ENCODE measurements around the gene ETS2.

ETS2 gene

DNA sequence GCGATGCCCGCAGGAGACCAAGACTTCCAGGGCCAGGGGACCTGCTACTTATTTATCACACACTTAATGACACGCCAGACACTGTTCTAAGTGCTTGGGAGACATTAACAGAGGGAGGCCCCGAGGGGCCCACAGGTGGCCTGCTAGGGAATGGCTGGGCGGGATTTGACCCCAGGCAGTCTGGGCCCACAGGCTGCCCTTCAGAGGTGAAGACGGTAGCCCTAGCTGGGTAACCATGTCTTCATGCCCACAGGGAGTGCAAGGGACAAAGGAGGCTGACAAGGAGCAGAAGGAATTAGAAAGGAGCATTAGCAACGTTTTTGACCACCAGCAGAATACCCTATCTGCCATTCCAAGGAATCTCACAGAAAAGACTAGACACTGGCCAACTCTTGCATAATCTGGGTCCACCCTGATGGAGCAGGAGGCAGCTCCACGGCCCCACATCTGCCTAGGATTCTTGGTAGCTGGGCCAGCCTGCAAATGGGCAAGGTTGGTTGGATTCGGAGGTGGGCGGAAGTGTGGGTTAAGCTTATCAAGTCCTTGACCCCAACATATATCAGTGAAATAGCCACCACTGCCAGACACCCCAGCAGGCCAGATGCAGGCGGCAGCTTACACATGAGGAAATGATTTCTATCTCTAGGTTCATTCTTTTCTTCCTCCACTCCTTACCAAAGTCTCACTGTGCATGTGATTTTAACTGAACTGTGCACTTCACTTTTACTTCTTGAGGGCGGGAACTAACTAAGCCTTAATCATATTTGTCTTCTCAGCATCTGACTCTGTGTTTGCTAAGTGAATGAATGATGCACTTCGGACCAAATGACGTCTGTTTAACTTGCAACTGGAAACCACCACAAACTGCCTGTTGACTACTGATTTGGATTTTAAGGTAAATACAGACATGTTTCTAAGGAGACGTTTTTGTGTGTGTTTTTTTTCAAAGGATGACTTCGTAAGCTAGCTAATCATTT is 3.4 kb upstream of the ETS2 start:
- DNase-seq (ENCODE audit: low spot score) = no peak

DNA sequence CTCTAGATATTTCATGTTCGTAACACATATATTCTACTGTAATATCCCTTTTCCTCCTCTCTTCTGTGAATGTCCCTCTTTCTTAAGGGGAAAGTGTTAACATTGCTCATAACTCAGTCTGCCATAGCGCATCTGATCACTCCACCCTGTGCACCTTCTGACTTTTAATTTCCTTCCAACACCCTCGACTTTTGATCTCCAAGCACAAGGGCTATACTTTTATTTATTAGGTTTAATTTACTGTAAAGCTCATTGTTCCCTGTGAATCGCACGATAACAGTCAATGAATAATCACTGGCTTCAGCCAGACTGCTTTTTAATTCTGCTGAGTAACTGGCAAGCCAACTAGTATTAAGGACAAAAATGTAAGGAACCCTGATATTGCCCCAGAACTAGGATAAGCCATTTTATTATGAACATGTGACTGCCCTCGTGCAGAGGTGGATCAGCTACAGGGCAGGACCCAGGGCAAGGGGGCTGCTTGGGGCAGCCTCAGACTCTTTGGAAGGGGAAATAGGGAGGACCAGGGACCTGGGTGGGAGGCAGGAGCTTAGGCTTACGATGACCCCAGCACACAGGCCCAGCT is 2.6 kb upstream of the ETS2 start:
- no peak for DNase-seq (ENCODE audit: low spot score)

DNA sequence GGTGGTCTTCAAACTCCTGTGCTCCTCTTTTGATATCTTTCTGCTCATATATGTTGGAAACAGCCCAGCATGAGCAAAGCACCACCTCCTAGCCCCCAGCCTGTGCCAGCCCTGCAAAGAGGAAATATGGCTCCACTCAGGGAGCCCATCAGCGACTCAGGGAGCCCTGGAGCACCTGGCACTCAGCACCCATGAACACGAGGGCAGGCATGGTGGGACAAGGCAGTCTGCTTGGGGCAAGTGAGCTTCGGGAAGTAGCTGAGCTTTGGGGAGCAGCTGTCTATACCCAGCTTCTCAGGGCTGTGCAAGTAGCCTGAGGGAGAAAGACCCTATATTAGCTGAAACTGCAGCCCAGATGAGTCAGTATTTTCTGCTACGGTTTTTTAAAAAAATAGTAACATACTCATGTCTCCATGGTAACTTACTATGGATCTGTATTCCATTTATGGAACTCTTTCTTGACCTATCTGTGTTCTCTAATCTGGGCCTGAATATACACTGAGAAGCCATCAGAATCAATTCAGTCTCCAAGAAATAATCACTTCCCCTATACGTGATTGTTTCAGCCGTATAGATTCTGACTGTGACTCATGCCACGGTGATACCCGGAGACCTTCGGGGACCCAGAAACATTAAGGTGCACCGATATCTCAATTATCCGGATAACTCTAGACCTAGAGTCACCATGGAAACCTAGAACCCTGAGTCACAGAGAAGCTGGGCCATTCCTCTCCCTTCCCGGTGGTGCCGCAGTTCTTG is 1.5 kb upstream of the ETS2 start:
- no peak for DNase-seq (ENCODE audit: low spot score)

DNA sequence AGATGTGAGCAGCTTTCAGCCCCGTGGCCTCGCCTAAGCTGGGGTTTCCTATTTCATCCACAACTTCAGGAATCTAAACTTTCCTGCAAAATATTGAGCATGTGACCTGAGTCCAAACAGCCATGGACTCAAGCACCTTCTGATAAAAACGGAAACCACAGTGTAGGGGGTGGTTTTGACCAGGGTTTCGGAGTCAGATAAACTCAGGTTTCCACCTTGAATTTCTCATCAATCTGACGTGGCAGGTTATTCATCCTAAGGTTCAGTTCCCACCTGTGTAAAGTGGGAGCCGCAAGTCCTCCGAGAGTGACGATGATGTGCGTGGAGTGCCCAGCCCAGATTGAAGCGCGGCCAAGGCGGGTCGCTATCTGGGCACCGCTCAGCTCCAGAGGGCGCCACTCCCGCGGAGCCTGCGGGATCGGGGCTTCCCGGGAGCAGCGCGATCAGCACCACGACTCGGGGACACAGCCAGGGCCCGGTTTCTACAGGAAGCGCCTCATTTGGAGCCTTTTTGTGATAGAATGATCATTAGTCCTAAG is 871 bp upstream of the ETS2 start:
- DNase-seq (ENCODE audit: low spot score) = peak; percentile 83

DNA sequence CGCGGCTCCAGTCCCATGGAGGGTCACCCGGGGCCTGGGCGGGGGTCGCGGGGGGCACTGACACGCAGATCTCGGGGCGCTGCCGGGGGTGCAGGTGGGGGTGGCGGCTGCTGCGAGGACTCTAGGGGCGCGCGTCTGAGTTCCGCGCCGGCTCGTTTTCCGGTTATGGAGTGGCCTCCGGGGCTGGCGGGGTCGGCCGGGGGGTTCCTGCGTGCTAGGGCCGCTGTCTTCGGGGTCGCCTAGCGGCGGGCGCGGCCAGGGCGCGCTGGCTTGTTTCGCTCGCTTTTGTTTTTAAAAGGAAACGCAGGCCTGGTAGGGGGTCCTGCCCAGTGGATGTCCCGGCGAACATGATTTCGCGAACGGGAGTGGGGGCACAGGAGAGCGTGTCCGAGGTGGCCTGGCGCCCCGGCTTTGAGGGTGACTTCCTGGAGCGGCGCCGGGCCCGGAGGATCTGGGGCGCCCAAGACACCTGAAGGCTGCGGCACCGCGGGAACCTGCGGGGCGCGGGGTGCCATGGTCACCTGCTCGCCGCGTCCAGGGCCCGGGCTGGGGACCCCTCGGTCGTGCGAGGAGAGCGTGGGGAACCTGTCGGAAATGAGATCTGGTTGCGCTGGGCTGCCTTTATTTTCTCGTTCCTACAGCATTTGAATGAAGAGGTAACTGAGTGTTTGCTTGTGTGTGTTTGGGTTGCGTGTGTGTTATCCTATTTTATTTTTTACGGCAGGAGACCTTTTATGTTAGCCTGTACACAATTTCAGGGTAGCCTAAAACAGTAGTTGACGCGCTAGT is 618 bp downstream of the ETS2 start:
- DNase-seq (ENCODE audit: low spot score) = peak; percentile 31

DNA sequence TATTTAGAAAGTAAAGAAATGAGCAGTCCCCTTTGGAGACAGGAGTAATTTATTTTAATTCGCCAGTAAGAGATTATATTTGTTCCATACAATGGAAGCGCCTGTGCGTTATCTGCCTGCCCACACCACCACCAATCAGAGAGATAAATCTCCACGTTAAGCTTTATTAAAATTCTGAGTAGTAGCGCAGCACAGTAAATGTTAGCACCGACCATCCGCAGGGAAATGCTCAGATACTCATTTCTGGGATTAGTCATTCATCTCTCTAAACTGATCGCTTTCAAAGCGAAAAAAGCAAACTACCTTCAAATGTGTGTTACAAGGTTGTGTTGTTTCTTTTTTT is 1.2 kb downstream of the ETS2 start:
- DNase-seq (ENCODE audit: low spot score) = no peak

DNA sequence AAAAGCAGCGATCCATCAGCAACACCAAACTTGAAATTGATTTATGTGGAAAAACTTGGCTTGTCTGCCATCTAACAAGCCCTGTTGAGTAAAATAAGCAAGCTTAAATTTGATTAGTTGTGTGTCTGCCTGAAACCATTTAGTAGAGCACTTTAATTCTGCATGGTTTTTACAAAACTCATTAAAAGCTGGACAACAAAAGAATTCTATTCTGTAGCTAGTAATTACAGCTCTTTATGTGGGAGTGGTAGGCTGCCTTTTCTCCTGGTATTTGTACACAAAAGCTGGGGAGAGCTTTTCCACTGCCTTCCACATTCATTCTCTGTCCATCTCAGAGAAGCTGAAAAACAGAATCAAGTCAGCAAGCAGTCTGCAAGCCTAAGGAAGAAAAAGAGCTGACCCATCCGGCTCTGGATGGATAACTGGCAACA is 1.7 kb downstream of the ETS2 start:
- DNase-seq (ENCODE audit: low spot score) = no peak

DNA sequence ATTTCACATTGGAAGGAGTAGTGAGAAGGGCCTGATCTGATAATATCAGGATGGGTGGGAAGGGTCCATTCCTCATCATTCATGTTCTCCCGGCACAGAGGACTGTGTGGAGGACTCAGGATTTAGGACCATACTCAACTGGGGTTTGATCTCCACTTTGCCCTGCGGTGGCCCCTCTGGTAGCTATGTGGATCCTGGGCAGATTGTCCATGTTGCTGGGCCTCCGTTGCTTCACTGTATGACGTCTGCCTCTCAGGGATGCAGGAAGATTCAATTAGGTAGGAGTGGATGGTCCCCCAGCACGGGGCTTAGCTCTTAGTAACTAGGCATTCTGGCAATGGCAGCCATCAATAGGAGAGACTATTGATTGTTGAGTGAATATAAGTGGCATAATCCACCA is 2.3 kb downstream of the ETS2 start:
- DNase-seq (ENCODE audit: low spot score) = no peak

DNA sequence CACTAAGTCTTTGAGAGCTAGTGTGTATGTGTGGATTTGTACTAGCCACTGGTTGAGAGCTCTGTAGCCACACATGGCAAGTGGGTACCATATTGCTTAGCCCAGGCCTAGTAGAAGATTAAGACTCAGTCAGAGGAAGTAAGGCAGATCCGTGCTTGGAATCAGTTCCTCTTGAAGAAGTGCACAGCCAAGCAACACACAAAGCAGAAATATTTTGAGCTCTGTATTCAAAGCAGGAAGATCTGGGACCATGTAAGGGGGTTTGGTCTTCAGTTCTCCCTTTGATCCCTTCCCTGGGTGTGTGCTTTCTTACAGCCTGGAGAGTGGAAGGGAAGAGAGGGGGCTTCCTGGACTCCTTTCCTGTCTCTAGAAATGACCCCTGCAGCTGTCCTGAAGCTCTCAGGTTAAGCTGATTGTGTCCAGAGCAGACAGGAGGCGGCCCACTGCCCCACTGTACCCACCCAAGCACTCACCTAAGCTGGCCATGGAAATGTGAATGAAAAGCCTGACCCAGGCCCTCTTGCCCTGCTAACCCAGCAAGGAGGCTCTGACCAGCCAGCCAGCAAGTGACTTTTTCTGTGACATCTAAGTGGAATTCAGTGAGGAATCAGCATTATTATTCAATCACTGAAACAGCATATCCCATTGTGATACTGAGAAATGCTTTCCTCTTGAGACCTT is 3.6 kb downstream of the ETS2 start:
- no peak for DNase-seq (ENCODE audit: low spot score)

DNA sequence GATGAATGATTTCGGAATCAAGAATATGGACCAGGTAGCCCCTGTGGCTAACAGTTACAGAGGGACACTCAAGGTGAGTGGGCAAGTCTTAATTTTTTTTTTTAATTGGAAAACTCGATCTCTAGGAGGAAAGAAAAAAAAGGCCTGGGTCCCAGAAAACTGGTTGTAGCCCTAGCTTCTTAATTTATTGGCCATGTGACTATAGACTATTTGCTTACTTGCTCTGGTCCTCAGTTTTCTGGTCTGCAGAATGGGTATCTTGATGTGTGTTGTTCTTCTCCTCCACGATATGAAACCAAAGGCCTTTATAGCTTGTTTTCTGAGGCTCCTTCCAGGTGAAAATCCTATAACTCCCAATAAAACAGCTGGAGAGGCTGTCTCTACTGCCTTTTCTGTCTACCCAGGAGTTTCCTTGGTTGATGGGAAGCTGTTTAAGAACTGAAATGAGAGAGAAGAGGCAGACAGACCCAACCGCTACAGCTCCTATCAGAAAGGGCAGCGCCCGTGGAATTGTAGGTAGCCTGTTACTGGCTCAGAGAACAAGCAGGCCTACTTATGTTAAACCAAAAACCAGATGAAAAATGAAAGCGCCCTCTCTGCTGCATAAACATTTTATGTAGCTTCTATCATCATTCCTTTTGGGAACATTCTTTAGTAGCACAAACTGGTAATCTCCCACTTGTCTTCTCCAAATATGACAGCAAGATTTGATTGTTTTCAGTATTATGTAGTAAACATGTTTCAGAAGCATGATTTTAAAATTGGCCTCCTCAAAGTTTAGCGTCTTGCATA is 4.5 kb downstream of the ETS2 start:
- DNase-seq (ENCODE audit: low spot score) = no peak

DNA sequence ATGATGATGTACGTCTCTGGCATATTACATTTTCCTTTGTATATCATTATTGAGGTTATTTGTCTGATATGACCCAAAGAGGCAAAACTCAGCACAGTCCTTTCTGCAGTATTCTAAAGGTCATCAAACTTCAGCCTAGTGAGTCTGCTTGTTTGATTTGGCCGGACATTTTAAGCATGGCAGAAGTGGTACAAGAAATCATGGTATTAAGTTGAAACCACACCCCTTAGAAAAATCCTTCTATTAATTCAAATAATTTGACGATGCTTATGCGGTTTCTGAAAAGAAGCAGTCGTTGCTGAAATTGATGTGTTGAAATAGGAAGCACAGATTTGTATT is 5.1 kb downstream of the ETS2 start:
- DNase-seq (ENCODE audit: low spot score) = no peak

DNA sequence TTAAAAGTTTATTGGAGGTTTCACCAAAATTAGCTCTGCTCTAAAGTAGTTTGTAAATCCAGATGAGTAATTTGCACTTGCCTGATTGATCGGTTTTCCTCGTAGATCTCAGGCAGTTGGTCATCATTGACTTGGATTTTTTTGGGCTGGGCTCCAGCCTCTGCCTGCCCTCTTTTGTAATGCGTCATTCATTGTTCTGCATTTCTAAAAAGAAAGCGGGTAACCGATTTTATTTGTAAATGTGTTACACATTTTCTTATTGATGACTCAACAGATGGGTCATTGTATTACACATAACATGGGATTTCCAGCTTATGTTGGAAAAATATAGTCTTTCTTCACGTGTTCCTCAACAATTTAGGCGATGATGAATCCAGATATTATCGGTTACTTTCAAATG is 5.5 kb downstream of the ETS2 start:
- DNase-seq (ENCODE audit: low spot score) = peak; percentile 70

DNA sequence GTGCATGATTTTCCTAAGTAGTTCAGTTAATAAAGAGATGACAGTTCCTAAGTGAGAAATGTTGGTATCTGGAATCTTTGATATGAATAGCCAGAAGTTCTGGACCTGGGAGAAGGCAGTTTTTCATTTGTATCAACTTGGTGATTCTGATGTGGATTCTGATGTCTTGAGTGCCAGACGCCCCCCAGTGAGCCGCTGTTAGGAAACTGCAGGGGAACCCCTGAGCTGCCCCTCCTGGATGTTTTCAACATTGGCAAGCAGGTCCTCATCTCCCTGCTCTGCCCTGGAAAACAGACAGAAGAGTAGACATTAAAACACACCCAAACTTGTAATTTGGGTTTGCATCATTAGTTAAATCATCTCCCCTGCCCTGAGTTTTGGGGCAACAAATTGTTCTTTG is 7.4 kb downstream of the ETS2 start:
- DNase-seq (ENCODE audit: low spot score) = no peak

DNA sequence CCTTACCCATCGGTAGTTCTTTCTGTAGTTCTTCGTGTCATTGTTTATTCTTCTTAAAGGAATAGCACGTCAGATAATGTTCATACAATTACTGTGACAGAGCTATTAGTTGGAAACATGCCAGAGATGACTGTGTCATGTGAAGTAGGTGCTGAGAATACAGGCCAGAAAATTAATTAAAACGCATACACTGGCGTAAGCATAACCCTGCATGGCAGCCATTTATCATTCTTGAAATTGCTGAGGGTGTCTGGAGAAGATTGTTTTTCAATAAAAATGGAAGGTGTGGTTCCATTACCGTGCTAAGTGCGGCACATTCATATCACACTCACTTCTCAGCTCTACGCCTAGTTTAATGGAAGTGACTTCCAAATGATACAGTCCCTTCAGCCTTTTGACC is 7.8 kb downstream of the ETS2 start:
- DNase-seq (ENCODE audit: low spot score) = no peak

DNA sequence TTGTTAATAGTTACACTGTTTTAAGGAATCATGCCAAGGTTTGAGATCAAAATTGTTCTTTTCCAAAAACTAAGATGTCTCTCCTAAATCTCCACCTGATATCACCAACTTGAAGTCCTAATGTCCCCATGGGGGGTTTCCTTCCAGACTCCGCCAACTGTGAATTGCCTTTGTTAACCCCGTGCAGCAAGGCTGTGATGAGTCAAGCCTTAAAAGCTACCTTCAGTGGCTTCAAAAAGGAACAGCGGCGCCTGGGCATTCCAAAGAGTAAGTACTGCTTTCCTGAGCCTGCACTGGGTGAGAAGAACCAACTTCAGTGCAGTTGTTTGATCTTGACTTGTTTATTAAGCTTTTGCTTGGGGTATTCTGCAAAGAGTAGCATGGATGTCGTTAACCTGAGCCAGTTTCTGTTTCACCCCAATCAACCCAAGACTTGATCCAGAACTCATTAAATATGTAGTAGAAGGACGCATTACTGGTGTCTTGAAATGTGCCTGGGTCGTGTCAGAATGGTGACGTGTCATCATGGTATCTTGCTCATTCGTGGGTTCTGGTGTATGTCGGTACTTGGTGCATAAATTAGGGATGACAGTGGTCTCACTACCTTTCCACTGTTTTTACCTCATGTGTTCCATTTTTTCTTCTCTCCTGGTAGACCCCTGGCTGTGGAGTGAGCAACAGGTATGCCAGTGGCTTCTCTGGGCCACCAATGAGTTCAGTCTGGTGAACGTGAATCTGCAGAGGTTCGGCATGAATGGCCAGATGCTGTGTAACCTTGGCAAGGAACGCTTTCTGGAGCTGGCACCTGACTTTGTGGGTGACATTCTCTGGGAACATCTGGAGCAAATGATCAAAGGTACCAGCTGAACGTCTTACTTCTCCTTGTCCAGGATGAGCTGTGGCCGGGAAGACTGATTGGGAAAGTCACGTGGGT is 8.7 kb downstream of the ETS2 start:
- no peak for DNase-seq (ENCODE audit: low spot score)

DNA sequence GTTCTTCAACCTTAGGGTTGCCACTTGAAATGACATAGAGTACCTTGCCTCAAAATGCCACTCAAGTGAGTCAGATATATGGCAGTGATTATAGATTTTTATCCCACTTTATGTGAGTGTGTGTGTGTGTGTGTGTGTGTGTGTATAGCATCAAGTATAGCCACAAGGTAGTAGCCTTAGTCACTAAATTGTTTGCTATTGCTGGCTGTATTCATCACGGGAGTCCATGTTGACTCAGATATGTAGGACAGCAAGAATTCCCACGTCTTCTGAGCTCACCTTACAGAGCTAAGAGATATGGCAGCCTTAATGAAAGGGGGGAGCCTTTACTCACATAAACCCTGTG is 9.3 kb downstream of the ETS2 start:
- DNase-seq (ENCODE audit: low spot score) = no peak

DNA sequence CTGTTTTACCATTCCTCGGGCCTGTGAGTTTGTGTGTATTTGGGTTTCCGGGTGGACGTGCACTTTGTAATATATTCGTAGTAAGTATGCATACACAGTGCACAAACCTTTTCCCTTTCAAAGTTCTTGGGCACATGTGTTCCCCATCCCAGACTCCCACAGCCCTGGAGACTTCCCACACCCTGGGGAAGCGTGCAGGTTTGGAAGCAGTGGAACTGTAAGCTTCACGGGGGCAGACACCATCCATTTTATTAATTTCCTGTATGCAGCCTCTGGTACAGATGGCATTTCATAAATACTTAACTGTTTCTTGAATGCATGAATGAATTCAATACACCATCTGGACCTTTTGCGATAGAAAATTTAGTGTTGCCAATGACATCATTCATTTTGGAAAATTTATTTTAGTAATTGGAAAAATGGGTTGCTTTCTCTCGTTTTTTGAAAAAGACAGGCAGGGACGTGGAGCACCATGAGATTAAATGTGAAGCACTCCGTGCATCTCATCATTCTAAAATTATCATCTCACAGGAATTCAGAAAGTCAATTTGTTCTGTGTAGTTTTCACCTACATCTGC is 10.8 kb downstream of the ETS2 start:
- DNase-seq (ENCODE audit: low spot score) = no peak

DNA sequence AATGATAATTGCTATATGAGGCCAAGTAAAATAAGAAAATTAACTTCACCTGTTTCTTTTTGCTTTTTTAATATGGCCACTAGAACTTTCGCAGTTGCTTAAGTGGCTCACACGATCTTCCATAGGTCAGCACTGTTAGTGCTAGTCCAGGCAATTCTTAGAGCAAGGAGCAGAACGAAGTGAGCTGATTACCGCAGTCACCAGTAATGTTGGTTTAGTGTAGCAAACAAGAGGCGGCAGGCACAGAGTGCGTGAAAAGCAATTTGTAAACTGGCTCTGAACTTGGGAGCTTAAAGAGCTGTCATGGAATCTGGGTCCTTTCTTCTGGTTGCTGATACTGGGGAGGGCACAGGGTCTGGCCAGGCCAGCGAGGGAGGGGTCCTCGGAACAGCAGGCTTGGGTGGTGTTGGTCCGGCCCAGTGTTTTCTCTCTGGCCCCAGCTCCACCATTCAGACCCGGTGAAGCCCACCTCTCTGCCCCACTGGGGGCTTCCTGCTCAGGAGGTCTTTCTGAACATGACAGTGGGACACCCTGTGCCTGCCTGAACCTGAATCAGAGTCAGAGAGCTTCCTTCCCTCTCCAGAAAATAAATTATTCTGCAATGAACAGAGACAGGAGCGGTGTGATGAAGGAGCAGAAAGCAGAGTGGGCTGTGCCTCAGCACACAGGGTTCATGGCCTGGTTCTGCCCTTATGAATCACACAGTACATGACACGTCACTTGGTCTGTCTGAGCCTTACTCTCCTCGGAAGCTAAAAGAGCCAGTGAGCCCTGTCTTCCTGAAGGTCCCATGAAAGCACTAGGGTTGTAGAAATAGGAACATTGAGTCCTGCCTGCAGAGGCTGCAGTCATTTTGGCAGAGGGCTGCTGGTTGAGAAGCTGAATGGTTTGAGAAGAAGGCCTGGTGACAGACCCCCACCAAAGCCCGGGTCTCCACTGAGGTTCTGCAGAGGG is 11.9 kb downstream of the ETS2 start:
- peak; percentile 81 for DNase-seq (ENCODE audit: low spot score)

All from AG20443 (cell line).